ENCODE data around the gene EPB41L1.

Gene EPB41L1

DNA sequence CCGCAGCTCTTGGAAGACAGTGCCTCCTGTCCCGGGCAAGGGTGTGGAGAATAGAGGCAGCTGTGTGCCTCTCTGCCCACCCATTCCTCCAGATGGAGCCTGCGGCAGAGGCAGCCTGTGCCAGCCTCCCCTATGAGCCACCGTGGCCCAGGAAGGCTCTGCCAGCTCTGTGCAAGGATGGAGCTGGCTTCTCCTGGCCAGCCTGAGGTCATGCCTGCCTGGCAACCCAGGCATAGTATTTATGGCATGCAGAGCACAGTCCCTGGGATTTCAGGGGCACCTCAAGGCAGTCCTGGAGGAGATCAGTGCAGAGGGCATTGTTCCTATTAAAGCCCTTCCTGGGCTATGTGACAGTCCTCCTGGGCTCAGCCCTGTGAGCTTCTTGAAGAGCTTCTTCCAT, 1.5 kb downstream of the EPB41L1 start:
- TF ChIP-seq, protein P1, sequence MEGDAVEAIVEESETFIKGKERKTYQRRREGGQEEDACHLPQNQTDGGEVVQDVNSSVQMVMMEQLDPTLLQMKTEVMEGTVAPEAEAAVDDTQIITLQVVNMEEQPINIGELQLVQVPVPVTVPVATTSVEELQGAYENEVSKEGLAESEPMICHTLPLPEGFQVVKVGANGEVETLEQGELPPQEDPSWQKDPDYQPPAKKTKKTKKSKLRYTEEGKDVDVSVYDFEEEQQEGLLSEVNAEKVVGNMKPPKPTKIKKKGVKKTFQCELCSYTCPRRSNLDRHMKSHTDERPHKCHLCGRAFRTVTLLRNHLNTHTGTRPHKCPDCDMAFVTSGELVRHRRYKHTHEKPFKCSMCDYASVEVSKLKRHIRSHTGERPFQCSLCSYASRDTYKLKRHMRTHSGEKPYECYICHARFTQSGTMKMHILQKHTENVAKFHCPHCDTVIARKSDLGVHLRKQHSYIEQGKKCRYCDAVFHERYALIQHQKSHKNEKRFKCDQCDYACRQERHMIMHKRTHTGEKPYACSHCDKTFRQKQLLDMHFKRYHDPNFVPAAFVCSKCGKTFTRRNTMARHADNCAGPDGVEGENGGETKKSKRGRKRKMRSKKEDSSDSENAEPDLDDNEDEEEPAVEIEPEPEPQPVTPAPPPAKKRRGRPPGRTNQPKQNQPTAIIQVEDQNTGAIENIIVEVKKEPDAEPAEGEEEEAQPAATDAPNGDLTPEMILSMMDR (conservative IDR thresholded peaks at IDR 0.05), result no peak
- H3K27ac ChIP-seq, result no peak overlapping the region

DNA sequence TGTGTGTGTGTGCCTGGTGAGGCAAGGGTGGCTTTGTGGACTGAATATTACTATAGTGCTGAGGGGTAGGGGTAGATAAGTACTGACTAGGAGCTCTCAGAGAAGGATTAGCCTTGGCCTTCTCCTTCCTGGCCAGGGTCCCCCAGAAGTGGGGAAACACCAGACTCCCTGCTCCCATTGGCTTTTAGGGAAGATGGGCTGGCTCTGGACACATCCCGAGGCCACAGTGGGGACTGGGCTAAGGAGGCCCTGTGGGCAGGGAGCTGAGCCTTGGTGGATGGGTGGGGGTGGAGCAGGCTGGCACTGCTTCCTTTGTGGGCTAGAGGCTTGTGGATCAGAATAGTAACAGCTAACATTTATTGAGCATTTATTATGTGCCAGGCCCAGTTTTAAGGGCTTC, 3.1 kb downstream of the EPB41L1 start:
- TF ChIP-seq ZFX (IDR thresholded peaks at IDR 0.05), result no peak
- TF ChIP-seq, protein P1 (conservative IDR thresholded peaks at IDR 0.05), result no peak
- no peak overlapping the region for H3K27ac ChIP-seq

DNA sequence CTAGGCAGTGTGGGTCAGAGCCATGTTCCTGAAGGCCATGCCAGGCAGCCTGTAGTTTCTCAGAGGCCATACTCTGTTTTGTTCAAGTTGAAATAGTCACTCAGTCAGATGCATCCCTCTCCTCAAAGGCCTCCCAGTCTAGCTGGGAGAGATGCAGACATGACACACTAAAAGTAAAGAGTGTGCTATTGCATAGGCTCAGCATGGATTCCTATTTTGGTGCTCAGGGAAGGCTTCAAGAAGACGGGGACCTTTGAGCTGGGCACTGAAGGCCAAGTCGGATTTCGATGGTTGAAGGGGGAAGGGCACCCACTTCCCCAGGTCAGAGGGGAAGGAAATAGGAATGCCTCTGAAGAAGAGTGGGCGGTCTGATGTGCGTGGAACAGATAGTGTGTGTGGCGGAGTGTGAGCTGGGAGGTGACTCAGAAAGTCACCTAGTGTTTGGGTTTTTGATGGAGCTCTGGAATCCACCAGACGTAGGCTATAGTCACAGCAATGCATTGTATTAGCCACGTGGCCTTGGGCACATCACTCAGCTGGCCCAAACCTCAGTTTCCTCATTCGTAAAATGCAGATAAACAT, 3.7 kb downstream of the EPB41L1 start:
- no peak overlapping the region for H3K27ac ChIP-seq
- TF ChIP-seq, protein P1 (conservative IDR thresholded peaks at IDR 0.05), result no peak
- TF ChIP-seq ZFX (IDR thresholded peaks at IDR 0.05), result no peak

- H3K27ac ChIP-seq, result no peak overlapping the region
- TF ChIP-seq, protein P1 (conservative IDR thresholded peaks at IDR 0.05), result no peak
- TF ChIP-seq ZFX (IDR thresholded peaks at IDR 0.05), result no peak
Measured at GRCh38 chr20:36159833-36160232, 5.3 kb downstream of the EPB41L1 start.

- H3K27ac ChIP-seq, result no peak overlapping the region
- no peak for TF ChIP-seq ZFX (IDR thresholded peaks at IDR 0.05)
- TF ChIP-seq, protein P1 (conservative IDR thresholded peaks at IDR 0.05), result no peak
Measured at GRCh38 chr20:36162272-36162966, 7.9 kb downstream of the EPB41L1 start.

DNA sequence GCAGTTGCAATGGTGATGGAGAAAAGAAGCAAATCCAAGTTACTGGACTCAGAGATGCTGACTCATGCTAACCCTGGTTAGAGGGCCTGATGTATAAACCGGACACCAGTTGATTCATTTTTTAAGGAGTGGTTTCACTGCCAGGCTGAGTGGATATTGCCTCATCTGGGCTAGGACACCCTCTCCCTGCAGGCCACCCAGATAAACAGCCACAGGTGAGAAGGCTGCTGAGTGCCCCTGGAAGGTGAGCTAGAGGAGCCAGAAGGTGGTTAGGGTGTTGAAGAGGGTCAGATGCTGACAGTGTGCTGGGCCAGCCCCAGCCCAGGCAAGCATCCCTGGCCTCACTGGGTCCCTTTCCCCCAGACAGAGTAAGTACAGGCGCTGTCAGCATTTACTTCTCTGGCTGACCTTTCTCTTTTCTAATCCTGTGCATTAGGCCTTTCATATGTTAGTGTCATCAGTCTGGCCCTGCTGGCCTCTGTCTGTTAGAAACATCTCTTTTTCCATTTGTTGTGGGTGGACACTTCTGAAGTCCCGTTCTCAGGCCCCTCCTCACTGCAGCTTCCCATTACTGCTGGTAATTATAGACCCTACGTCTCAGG, 13.5 kb downstream of the EPB41L1 start:
- TF ChIP-seq, protein P1 (conservative IDR thresholded peaks at IDR 0.05), result no peak
- no peak for TF ChIP-seq ZFX (IDR thresholded peaks at IDR 0.05)
- H3K27ac ChIP-seq, result peak overlapping the region; percentile 11; the same call in 1 of the 2 replicates

DNA sequence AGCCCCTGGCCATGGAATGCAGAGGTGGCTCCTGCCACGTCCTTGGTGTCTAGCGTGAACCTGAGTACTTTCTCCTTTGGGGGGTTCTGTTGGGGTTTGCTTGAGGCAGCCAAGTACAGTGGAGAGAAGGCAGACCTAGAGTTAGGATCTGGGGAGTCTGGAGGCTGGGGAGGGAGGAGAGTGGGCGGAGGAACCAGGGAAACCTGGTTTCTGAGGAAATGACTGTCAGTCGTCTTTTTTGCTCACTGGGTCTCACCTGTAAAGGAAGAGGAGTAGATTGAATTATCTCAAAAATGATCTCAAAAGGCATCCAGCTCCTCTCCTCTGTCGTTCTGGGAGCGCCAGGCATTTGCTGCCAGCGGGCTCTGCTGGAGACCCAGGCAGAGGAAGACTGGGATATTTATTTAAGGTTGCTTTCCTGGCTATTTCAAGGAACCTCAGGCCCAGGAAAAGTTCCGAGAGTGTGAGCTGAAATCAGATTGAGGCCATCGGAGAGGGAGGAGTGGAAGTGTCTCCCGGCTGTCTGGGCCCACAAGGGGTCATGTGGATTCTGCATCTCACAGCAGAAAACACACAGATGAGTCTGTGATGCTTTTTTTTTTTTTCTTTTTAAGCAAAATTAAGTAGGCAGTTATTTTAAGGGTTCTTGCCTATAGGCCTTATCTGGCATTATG, 16.1 kb downstream of the EPB41L1 start:
- H3K27ac ChIP-seq, result no peak overlapping the region
- no peak for TF ChIP-seq ZFX (IDR thresholded peaks at IDR 0.05)
- TF ChIP-seq, protein P1 (conservative IDR thresholded peaks at IDR 0.05), result no peak
